PC-9 (cell line): ENCODE data around the gene CAPZB. TPM values are rescaled to one million over a fixed set of nuclear protein-coding genes. Genes with fewer than 3 reads are reported as not detected.

Source experiments
- BruUV-seq: library from RNA; stranded (reverse); fragments of 400-500 nt; replicated peaks from 2 replicates; lab custom pipeline; 2021; lab: Mats Ljungman, UMichigan
- CTCF ChIA-PET: fragments of 300-600 bp; sonication (Branson Sonifier 250); formaldehyde crosslinking; loops from one replicate; lab custom pipeline; 2022; ENCODE audit warnings: antibody characterized with exemption; lab: Charles Lee
- POLR2A ChIA-PET: fragments of 300-600 bp; sonication (Branson Sonifier 250); formaldehyde crosslinking; loops from one replicate; lab custom pipeline; 2022; ENCODE audit warnings: antibody characterized with exemption; ENCODE audit not compliant: unreplicated experiment; lab: Charles Lee
- DNase-seq, 2 experiments: peaks; one replicate each; pipeline versions ENCODE4 v3.0.0 to v3.0.0-alpha.2; 2015 to 2022; ENCODE audit warnings: mixed read lengths in 1 of 2
- H2AFZ ChIP-seq: fragments of 200-600 bp; sonication (generic); 2 replicates; pipeline ENCODE4 v1.8.1; 2017; ENCODE audit warnings: antibody characterized with exemption
- H3F3A ChIP-seq: fragments of 200-600 bp; sonication (generic); 2 replicates; pipeline ENCODE4 v1.8.1; 2017; ENCODE audit warnings: antibody characterized with exemption, mild to moderate bottlenecking, low read depth; ENCODE audit not compliant: insufficient read depth
- H3K27ac ChIP-seq: fragments of 200-600 bp; sonication (generic); 2 replicates; pipeline ENCODE4 v1.6.1; 2016; ENCODE audit warnings: mixed run types
- H3K27me3 ChIP-seq: fragments of 200-600 bp; sonication (generic); 2 replicates; pipeline ENCODE4 v1.6.1; 2016; ENCODE audit warnings: low read depth, mixed run types; ENCODE audit not compliant: insufficient read depth
- H3K36me3 ChIP-seq: fragments of 200-600 bp; sonication (generic); 2 replicates; pipeline ENCODE4 v1.6.1; 2016; ENCODE audit warnings: low read depth, mixed run types
- H3K4me1 ChIP-seq: fragments of 200-600 bp; sonication (generic); replicated peaks from 2 replicates; pipeline ENCODE4 v1.6.1; 2016; ENCODE audit warnings: mixed run types; ENCODE audit not compliant: insufficient read depth
- H3K4me2 ChIP-seq: fragments of 200-600 bp; sonication (generic); 2 replicates; pipeline ENCODE4 v1.6.1; 2017; ENCODE audit warnings: mixed run types
- H3K4me3 ChIP-seq: fragments of 200-600 bp; sonication (generic); 2 replicates; pipeline ENCODE4 v1.6.1; 2016; ENCODE audit warnings: mixed run types
- H3K79me2 ChIP-seq: fragments of 200-600 bp; sonication (generic); 2 replicates; pipeline ENCODE4 v1.6.1; 2017; ENCODE audit warnings: low read depth, mixed run types
- H3K9me2 ChIP-seq: fragments of 200-600 bp; sonication (generic); 2 replicates; pipeline ENCODE4 v1.8.1; 2017; ENCODE audit warnings: mild to moderate bottlenecking; ENCODE audit not compliant: insufficient read depth
- H3K9me3 ChIP-seq: fragments of 200-600 bp; sonication (generic); 2 replicates; pipeline ENCODE4 v1.8.1; 2016; ENCODE audit warnings: low read depth; ENCODE audit not compliant: insufficient read depth
- H4K20me1 ChIP-seq: fragments of 200-600 bp; sonication (generic); 2 replicates; pipeline ENCODE4 v1.8.1; 2017; ENCODE audit not compliant: insufficient read depth
- CTCF ChIP-seq: fragments of 200-600 bp; sonication (generic); conservative IDR thresholded peaks from 2 replicates; pipeline ENCODE4 v1.6.1; 2017; ENCODE audit warnings: mixed run types, antibody characterized with exemption, mild to moderate bottlenecking, moderate library complexity
- EZH2 ChIP-seq: fragments of 200-600 bp; sonication (generic); IDR thresholded peaks from 2 replicates; pipeline ENCODE4 v1.8.0; 2017; ENCODE audit warnings: antibody characterized with exemption, low read depth
- intact Hi-C: fragments of 100-400 bp; cut with micrococcal nuclease; formaldehyde crosslinking; loops from one replicate; pipeline ENCODE4 v1.10.0; 2022; ENCODE audit not compliant: unreplicated experiment
- total RNA-seq: library from RNA; stranded (reverse); gene quantifications from 2 replicates; pipeline ENCODE4 v1.2.3, GENCODE V29; 2021

Gene CAPZB
- total RNA-seq, 1 experiment from 2014 or later = 222 TPM

GRCh38 chr1:19327736-19328135 lies 157.6 kb downstream of the CAPZB start:
- intact Hi-C loops = no loop called here
- Histone ChIP-seq H3K36me3 (no peaks in the 10 kb centered on the region), H4K20me1 (no peaks in the 10 kb centered on the region), H3K9me3 (no peaks in the 10 kb centered on the region), H3K4me3 (no peak overlapping the region), H3K4me2 (no peak overlapping the region), H3K79me2 (no peaks in the 10 kb centered on the region), H3K9me2 (no peaks in the 10 kb centered on the region), H2AFZ (no peak overlapping the region), H3K27me3 (no peaks in the 10 kb centered on the region), H3K27ac (no peak overlapping the region), H3F3A (no peaks in the 10 kb centered on the region), H3K4me1 (no peaks in the 10 kb centered on the region)
- TF ChIP-seq EZH2 = no peak
- CTCF ChIA-PET = no interaction called here
- no peak for DNase-seq
- no TSS peak for BruUV-seq
- POLR2A ChIA-PET = no interaction called here

- Histone ChIP-seq H3F3A (no peaks in the 10 kb centered on the region), H3K9me3 (no peaks in the 10 kb centered on the region), H3K4me1 (no peaks in the 10 kb centered on the region), H2AFZ (no peak overlapping the region), H3K27me3 (no peaks in the 10 kb centered on the region), H3K4me3 (no peak overlapping the region), H3K79me2 (no peaks in the 10 kb centered on the region), H3K36me3 (no peaks in the 10 kb centered on the region), H3K4me2 (no peak overlapping the region), H3K9me2 (no peaks in the 10 kb centered on the region), H4K20me1 (no peaks in the 10 kb centered on the region), H3K27ac (no peak overlapping the region)
- intact Hi-C loops = no loop called here
- POLR2A ChIA-PET = no interaction called here
- no TSS peak for BruUV-seq
- CTCF ChIA-PET = no interaction called here
- TF ChIP-seq CTCF = no peak
- no peak for TF ChIP-seq EZH2
- no peak for DNase-seq
Measured at GRCh38 chr1:19327301-19327700, 158.0 kb downstream of the CAPZB start.

GRCh38 chr1:19326748-19327065 lies 158.6 kb downstream of the CAPZB start:
- no peaks in the 10 kb centered on the region for H3K27me3 ChIP-seq
- no TSS peak for BruUV-seq
- H3K79me2 ChIP-seq = no peaks in the 10 kb centered on the region
- no peak overlapping the region for H3K4me2 ChIP-seq
- POLR2A ChIA-PET = no interaction called here
- CTCF ChIA-PET = no interaction called here
- no peak for TF ChIP-seq CTCF
- TF ChIP-seq EZH2 = no peak
- no peak overlapping the region for H3K27ac ChIP-seq
- H3K4me1 ChIP-seq = no peaks in the 10 kb centered on the region
- H3F3A ChIP-seq = no peaks in the 10 kb centered on the region
- no peaks in the 10 kb centered on the region for H3K9me2 ChIP-seq
- H4K20me1 ChIP-seq = no peaks in the 10 kb centered on the region
- no peaks in the 10 kb centered on the region for H3K9me3 ChIP-seq
- DNase-seq = no peak
- intact Hi-C loops = no loop called here
- H2AFZ ChIP-seq = no peak overlapping the region
- H3K4me3 ChIP-seq = no peak overlapping the region
- no peaks in the 10 kb centered on the region for H3K36me3 ChIP-seq

- Histone ChIP-seq H3K4me2 (no peak overlapping the region), H3K27ac (no peak overlapping the region), H3K4me1 (no peaks in the 10 kb centered on the region), H3F3A (no peaks in the 10 kb centered on the region), H4K20me1 (no peaks in the 10 kb centered on the region), H3K79me2 (no peaks in the 10 kb centered on the region), H2AFZ (no peak overlapping the region), H3K36me3 (no peaks in the 10 kb centered on the region), H3K27me3 (no peaks in the 10 kb centered on the region), H3K9me2 (no peaks in the 10 kb centered on the region), H3K9me3 (no peaks in the 10 kb centered on the region), H3K4me3 (no peak overlapping the region)
- BruUV-seq = no TSS peak
- ChIA-PET CTCF (no interaction called here), POLR2A (no interaction called here)
- no peak for DNase-seq
- intact Hi-C loops = no loop called here
- TF ChIP-seq CTCF (no peak), EZH2 (no peak)
Measured at GRCh38 chr1:19325958-19326747, 159.2 kb downstream of the CAPZB start.
